HG03575 (cell line): ENCODE measurements around the gene FGD3.

Source experiments
- ATAC-seq: cut with Tn5 transposase; IDR thresholded peaks from one replicate; pipeline ENCODE4 v1.9.1; 2021; ENCODE audit not compliant: unreplicated experiment, insufficient number of reproducible peaks, low FRiP score; ENCODE audit errors: extremely low read depth

The FGD3 gene

GRCh38 chr9:93022066-93022465, 74.7 kb downstream of the FGD3 start:
- no peak for ATAC-seq

- no peak for ATAC-seq
Measured at GRCh38 chr9:93022721-93023520, 75.6 kb downstream of the FGD3 start.

GRCh38 chr9:93023521-93023815, 76.1 kb downstream of the FGD3 start:
- no peak for ATAC-seq

GRCh38 chr9:93024646-93024910, 77.3 kb downstream of the FGD3 start:
- no peak for ATAC-seq

GRCh38 chr9:93024986-93025630, 77.8 kb downstream of the FGD3 start:
- ATAC-seq = no peak

GRCh38 chr9:93025736-93026135, 78.4 kb downstream of the FGD3 start:
- no peak for ATAC-seq

- no peak for ATAC-seq
Measured at GRCh38 chr9:93026640-93027039, 79.3 kb downstream of the FGD3 start.

- ATAC-seq = no peak
Measured at GRCh38 chr9:93027750-93028149, 80.4 kb downstream of the FGD3 start.

GRCh38 chr9:93028448-93029006, 81.2 kb downstream of the FGD3 start:
- no peak for ATAC-seq

GRCh38 chr9:93030642-93031628, 83.6 kb downstream of the FGD3 start:
- no peak for ATAC-seq

- no peak for ATAC-seq
Measured at GRCh38 chr9:93031629-93032430, 84.5 kb downstream of the FGD3 start.

GRCh38 chr9:93032545-93032944, 85.2 kb downstream of the FGD3 start:
- ATAC-seq = no peak

GRCh38 chr9:93033531-93033930, 86.2 kb downstream of the FGD3 start:
- ATAC-seq = no peak

- ATAC-seq = no peak
Measured at GRCh38 chr9:93035106-93035660, 87.9 kb downstream of the FGD3 start.

- no peak for ATAC-seq
Measured at GRCh38 chr9:93035821-93036351, 88.6 kb downstream of the FGD3 start.

GRCh38 chr9:93036887-93037475, 89.7 kb downstream of the FGD3 start:
- ATAC-seq = no peak

GRCh38 chr9:93037476-93037971, 90.2 kb downstream of the FGD3 start:
- no peak for ATAC-seq

- ATAC-seq = no peak
Measured at GRCh38 chr9:93038918-93039317, 91.6 kb downstream of the FGD3 start.
